T1000 (cell line): Measurements from ENCODE around the gene CAMK1D.
A peak's percentile ranks its signal among the peaks of the same experiment; 100 is the strongest.
"Not testable (repeated sequence)": the region's sequence is repeated elsewhere in the genome, so short reads cannot be mapped to it uniquely, and the experiment has no call there.

Source experiments
- DNase-seq: peaks from one replicate; lab custom pipeline; 2025; ENCODE audit warnings: mixed read lengths; lab: John Stamatoyannopoulos, UW

The CAMK1D gene

GRCh38 chr10:12348870-12349628, at the start of gene CAMK1D:
Gene CAMK1D, plus strand, starts transcription at chr10:12349547.
- peak; percentile 100 for DNase-seq

- not testable (repeated sequence) for DNase-seq
These were observed 48.3 kb upstream of the CAMK1D start for GRCh38 chr10:12301036-12301435.

- DNase-seq: no peak
These were observed 41.3 kb upstream of the CAMK1D start for GRCh38 chr10:12308057-12308456.

GRCh38 chr10:12308736-12309375, 40.5 kb upstream of the CAMK1D start:
- no peak for DNase-seq

- not testable (repeated sequence) for DNase-seq
These were observed 39.6 kb upstream of the CAMK1D start for GRCh38 chr10:12309783-12310182.

GRCh38 chr10:12314836-12315235, 34.5 kb upstream of the CAMK1D start:
- DNase-seq: no peak

GRCh38 chr10:12319076-12319475, 30.3 kb upstream of the CAMK1D start:
- DNase-seq: no peak

- no peak for DNase-seq
These were observed 28.5 kb upstream of the CAMK1D start for GRCh38 chr10:12320892-12321291.

- no peak for DNase-seq
These were observed 27.7 kb upstream of the CAMK1D start for GRCh38 chr10:12321641-12322040.

- no peak for DNase-seq
These were observed 26.7 kb upstream of the CAMK1D start for GRCh38 chr10:12322583-12323131.

GRCh38 chr10:12324530-12324929, 24.8 kb upstream of the CAMK1D start:
- no peak for DNase-seq

- DNase-seq: no peak
These were observed 22.3 kb upstream of the CAMK1D start for GRCh38 chr10:12327074-12327473.

GRCh38 chr10:12327476-12327875, 21.9 kb upstream of the CAMK1D start:
- DNase-seq: no peak

GRCh38 chr10:12328312-12328711, 21.0 kb upstream of the CAMK1D start:
- DNase-seq: not testable (repeated sequence)

GRCh38 chr10:12332572-12333379, 16.6 kb upstream of the CAMK1D start:
- peak; percentile 93 for DNase-seq

- DNase-seq: peak; percentile 100
These were observed 15.8 kb upstream of the CAMK1D start for GRCh38 chr10:12333380-12334185.

- DNase-seq: no peak
These were observed 15.2 kb upstream of the CAMK1D start for GRCh38 chr10:12334186-12334530.

GRCh38 chr10:12335169-12335568, 14.2 kb upstream of the CAMK1D start:
- not testable (repeated sequence) for DNase-seq

GRCh38 chr10:12337453-12338372, 11.6 kb upstream of the CAMK1D start:
- DNase-seq: peak; percentile 78

GRCh38 chr10:12338981-12339380, 10.4 kb upstream of the CAMK1D start:
- no peak for DNase-seq

- no peak for DNase-seq
These were observed 9.0 kb upstream of the CAMK1D start for GRCh38 chr10:12340371-12340770.
